Ramos (cell line): ENCODE measurements around the gene APOL3.
"Not testable (repeated sequence)": the region's sequence is repeated elsewhere in the genome, so short reads cannot be mapped to it uniquely, and the experiment has no call there.

Experiments used
- in situ Hi-C: fragments of 300-500 bp; cut with MboI; formaldehyde crosslinking; loops from one replicate; pipeline ENCODE4 v1.14.3; 2022; ENCODE audit warnings: low sequenced_read_pairs; ENCODE audit not compliant: unreplicated experiment

APOL3 gene

GRCh38 chr22:36111316-36111715 lies 49.2 kb downstream of the APOL3 start:
- in situ Hi-C loops, result no loop called here

- in situ Hi-C loops, result no loop called here
Measured at GRCh38 chr22:36110306-36110881, 50.2 kb downstream of the APOL3 start.

DNA sequence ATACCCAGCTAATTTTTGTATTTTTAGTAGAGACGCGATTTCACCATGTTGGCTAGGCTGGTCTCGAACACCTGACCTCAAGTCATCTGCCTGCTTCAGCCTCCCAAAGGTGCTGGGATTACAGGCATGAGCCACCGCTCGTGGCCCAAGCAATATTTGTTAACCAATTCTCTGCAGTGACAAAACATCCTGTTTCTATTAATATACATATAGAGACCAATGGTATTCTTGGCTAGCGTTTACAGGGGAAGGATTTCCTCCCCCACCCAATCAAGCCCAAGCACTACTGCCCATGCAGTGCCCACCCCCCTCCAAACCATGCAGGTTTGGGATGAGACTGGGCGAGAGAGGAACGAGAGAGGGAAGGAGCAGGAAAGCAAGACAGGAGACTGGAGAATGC lies 53.1 kb downstream of the APOL3 start:
- in situ Hi-C loops, result no loop called here

DNA sequence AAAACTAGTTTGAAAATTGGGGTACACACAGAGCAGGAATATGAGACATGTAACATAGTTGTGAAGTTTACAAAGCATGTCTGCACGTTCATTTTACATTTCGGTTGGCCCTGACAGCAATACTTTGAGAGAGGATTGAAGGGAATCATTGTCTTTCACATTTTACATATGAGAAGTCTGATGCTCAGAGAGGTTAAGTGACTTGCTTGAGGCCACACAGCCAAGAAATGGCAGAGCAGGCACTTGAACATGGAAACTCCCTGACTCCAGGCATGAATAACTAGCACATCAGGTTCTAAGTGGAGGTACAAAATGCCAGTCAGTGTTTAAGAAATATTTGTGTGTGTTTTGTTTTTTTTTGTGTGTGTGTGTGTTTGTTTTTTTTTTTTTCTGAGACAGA lies 53.6 kb downstream of the APOL3 start:
- in situ Hi-C loops, result no loop called here

DNA sequence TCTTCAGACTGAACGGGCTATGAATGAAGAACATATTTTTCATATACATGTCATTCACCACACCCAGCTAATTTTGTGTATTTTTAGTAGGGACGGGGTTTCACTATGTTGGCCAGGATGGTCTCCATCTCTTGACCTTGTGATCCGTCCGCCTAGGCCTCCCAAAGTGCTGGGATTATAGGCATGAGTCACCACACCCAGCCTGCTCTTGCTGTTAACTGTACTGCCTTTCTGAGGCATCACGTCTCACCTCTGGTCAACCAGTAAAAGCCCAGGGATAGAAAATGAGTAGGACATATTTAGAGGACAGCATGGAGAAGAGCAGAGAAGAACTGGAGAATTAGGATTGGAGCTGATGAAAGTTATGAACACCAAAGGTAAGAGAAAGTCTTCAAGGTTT lies 55.6 kb downstream of the APOL3 start:
- in situ Hi-C loops, result no loop called here

GRCh38 chr22:36104435-36104834 lies 56.1 kb downstream of the APOL3 start:
- in situ Hi-C loops, result no loop called here

GRCh38 chr22:36103891-36104290 lies 56.7 kb downstream of the APOL3 start:
- in situ Hi-C loops, result no loop called here

- in situ Hi-C loops, result no loop called here
Measured at GRCh38 chr22:36102995-36103394, 57.6 kb downstream of the APOL3 start.

DNA sequence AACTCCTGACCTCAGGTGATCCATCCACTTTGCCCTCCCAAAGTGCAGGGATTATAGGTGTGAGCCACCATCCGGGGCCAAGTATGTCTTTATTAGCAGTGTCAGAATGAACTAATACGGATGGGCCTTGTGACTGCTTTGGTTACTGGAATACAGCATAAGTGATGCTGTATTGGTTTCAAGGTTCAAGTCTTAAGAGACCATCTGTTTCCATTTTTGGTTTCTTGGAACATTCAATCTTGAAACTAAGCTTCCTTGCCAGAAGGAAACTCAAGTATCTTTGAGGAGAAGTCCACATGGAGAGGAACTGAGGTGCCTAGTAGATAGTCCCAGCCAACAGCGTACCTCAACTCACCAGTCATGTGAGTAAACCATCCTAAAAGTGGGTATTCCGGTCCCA lies 58.8 kb downstream of the APOL3 start:
- in situ Hi-C loops, result no loop called here

- in situ Hi-C loops, result not testable (repeated sequence)
Measured at GRCh38 chr22:36100908-36101307, 59.6 kb downstream of the APOL3 start.

DNA sequence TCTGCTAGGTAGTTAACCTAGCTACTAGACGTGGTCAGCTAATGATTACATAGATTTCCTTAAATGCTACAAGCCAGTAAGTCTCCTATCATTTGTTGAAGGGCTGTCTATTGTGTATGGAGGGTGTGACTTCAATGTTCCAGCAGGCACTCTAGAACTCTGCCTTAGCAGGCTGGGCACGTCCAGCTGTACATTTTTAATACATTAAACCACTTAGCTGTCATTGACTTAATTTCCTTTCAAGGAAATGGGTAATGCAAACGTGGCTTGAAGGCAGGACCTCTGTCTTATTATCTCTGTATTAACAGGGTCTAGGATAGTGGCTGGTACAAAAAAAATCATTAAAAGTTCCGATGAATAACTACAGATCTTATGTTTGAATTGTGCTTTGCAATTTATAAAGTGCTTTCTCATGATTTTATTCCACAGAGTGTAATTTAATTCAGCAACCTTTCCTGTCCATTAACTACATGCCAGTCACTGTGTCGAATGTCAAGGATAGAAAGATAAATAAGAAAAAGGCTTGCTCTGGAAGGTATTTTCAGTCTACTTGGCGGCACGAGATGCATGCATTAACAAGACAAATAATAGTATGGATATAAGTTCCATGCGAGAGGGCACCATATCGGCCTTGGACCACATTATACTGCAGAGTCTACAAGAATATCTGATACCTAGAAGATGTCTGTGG lies 60.3 kb downstream of the APOL3 start:
- in situ Hi-C loops, result no loop called here

- in situ Hi-C loops, result not testable (repeated sequence)
Measured at GRCh38 chr22:36099561-36099960, 61.0 kb downstream of the APOL3 start.

GRCh38 chr22:36097880-36098279 lies 62.7 kb downstream of the APOL3 start:
- in situ Hi-C loops, result no loop called here

- in situ Hi-C loops, result not testable (repeated sequence)
Measured at GRCh38 chr22:36090772-36091171, 69.8 kb downstream of the APOL3 start.
